WI38 (cell line): ENCODE results near the gene FOS.

Experiments used
- H3K4me3 ChIP-seq: 2 replicates; pipeline ENCODE4 v1.5.1; 2011; ENCODE audit warnings: low read depth, mild to moderate bottlenecking, control low read depth, low read length
- TF ChIP-seq, protein P1 (sequence below): IDR thresholded peaks from 2 replicates; pipeline ENCODE4 v1.5.1; 2012; ENCODE audit warnings: low read depth, mild to moderate bottlenecking, control low read depth, low read length

The FOS gene

DNA sequence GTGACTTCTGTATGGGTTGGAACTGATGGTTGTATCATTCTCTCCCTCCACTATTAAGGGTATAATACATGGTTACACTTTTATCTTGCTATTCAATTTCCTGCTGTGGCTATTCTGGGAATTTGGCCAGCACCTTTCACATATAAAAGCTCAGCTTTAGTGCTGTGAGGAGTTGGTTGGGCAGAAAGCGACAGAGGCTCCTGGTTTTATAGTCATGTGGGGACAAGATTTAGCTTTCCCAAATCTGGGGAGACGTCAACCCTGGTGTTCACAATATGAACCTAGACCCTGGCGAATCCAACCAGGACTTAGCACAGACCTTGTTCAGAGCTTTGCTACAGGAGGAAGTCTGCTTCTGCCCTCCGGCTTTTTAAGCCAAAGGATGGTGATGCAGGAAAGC lies 36.5 kb downstream of the FOS start:
- TF ChIP-seq, protein P1, sequence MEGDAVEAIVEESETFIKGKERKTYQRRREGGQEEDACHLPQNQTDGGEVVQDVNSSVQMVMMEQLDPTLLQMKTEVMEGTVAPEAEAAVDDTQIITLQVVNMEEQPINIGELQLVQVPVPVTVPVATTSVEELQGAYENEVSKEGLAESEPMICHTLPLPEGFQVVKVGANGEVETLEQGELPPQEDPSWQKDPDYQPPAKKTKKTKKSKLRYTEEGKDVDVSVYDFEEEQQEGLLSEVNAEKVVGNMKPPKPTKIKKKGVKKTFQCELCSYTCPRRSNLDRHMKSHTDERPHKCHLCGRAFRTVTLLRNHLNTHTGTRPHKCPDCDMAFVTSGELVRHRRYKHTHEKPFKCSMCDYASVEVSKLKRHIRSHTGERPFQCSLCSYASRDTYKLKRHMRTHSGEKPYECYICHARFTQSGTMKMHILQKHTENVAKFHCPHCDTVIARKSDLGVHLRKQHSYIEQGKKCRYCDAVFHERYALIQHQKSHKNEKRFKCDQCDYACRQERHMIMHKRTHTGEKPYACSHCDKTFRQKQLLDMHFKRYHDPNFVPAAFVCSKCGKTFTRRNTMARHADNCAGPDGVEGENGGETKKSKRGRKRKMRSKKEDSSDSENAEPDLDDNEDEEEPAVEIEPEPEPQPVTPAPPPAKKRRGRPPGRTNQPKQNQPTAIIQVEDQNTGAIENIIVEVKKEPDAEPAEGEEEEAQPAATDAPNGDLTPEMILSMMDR, result no peak
- H3K4me3 ChIP-seq, result no peak overlapping the region

DNA sequence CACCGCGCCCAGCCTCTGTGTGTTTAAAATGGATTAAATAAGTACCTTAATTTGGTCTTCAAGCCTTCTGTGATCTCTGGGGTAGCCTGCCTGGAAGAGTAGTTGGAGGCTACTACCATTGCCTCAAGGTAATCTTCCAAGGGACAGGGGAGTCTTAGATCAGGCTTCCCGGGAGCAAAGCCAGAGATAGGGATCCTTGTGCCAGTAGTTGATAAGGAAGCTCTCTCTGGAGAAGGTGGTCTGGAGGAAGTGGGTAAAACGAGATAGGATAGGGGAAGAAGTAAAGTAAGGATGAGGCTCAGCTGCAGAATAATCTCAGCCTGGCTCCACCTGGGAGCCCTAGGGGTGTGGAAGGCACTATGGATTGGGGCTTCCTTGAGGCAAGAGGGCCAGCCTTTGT lies 38.5 kb downstream of the FOS start:
- H3K4me3 ChIP-seq, result no peak overlapping the region
- TF ChIP-seq, protein P1, result no peak

DNA sequence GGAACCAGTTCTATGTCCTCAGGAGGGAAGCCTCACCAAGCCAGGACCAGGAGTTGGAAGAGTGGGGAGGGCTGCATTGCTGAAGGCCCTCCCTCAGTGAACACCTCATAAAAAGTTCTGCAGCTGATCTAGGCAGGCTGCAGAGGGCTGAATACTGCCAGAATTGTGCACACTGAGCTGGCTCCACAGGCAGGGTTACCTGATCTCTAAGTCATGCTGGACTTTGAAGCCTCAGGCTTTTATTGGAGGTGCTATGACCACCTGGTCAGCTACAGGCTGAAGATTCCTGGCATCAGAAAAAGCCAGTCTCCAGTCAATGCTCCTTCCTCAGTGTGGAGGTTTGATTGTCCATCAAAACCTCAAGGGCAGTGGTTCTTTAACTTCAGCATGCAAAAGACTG lies 39.7 kb downstream of the FOS start:
- H3K4me3 ChIP-seq, result no peak overlapping the region
- TF ChIP-seq, protein P1, result no peak

DNA sequence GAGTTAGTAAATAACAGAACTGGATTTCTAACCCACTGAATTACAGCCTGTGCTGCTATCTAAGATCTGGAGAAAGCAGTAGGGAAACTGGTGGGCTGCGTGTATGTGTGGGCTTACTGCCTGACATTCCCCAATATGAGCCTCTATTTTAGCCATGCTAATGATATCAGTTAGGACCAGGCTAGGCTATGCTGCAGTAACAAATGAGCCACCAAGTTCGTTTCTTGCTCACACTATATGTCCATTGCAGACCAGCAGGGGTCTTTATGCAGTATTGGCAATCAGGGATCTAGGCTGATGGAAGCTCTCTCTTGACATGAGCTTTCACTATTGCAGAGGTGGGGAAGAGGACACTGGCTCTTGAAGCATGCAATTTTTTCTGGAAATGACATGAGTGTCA lies 40.4 kb downstream of the FOS start:
- TF ChIP-seq, protein P1, result no peak
- no peak overlapping the region for H3K4me3 ChIP-seq

DNA sequence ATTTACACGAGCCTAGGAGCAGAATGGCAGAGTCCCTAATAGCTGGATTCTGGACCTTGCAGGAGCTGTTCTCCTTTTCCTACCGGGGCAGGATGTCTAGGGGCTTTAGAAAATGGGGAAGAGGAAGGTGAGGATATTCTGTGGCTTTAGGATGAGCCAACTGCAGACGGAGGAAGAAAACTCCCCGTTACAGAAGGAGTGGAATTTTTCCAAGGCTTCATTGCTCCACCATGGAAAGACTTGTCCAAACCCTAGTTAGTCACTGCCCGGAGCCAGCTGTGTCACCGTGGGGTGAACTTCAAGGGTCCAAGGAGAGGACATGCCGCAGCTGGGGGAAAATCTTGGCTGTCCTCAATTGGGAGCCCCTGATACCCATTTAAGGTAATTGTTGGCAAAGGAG lies 41.6 kb downstream of the FOS start:
- H3K4me3 ChIP-seq, result no peak overlapping the region
- TF ChIP-seq, protein P1, result no peak

DNA sequence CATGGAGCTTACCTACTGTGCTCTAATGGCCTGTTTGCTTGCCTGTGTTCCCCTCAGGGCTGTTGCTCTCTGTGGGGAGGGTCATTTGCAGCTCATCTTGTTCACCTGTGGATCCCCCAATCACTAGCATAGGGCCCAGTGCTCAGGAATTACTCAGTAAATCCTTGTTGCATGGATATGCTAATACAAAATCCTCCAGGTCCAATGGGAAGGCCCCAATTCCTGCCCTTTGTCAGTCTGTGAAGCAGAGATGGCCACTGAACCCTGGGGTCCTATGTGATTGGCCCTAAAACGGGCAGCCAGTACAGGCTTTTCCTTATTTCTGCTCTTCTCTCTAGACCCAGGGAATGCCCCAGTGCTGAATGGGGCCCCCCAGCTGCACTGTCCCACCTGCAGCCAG lies 44.1 kb downstream of the FOS start:
- H3K4me3 ChIP-seq, result no peak overlapping the region
- TF ChIP-seq, protein P1, result no peak

DNA sequence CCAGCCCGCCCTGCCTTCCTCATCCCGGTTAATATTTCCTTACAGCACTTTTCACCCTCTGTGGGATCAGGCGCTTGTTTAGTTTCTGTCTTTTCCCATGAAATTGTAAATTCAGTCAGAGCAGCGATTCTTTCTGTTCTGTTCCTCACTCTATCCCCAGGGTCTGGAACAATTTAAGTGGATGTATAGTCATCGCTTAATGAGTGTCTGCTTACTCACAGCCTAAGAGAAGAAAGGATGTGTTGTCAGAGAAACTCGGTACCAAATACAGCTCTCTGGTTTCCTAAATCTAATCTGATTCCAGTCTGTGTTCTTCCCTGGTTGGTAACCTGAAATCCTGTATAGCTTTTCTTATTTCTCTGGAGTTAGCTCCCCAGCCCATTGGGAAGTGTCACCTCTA lies 44.9 kb downstream of the FOS start:
- no peak overlapping the region for H3K4me3 ChIP-seq
- TF ChIP-seq, protein P1, result no peak
